HepG2 (cell line): ENCODE data around the gene INTU. TPM values are rescaled to one million over a fixed set of nuclear protein-coding genes. Genes with fewer than 3 reads are reported as not detected.

Experiments used
- ATM ChIP-seq: fragments of 450-650 bp; IDR thresholded peaks from 2 replicates; pipeline ENCODE4 v1.7.1; 2017; ENCODE audit warnings: mild to moderate bottlenecking, borderline replicate concordance
- CBX5 ChIP-seq: sonication (generic); formaldehyde crosslinking; IDR thresholded peaks from 2 replicates; pipeline ENCODE4 v1.4.0; 2020; ENCODE audit warnings: missing genetic modification reagents, borderline replicate concordance
- HCFC1 ChIP-seq: fragments of 150-350 bp; IDR thresholded peaks from 2 replicates; pipeline ENCODE4 v1.6.1; 2014; ENCODE audit warnings: low read depth, low read length
- JARID2 ChIP-seq: sonication (generic); formaldehyde crosslinking; IDR thresholded peaks from 2 replicates; pipeline ENCODE4 v1.8.1; 2023; ENCODE audit warnings: missing genetic modification reagents, inconsistent platforms; ENCODE audit not compliant: insufficient replicate concordance
- KDM5A ChIP-seq: fragments of 200-600 bp; sonication (generic); IDR thresholded peaks from 2 replicates; pipeline ENCODE4 v1.7.0; 2018; ENCODE audit warnings: antibody characterized with exemption, mild to moderate bottlenecking, low read length, borderline replicate concordance
- MNT ChIP-seq: fragments of 450-650 bp; IDR thresholded peaks from 2 replicates; pipeline ENCODE4 v1.6.1; 2016
- NFATC3 ChIP-seq: sonication (generic); formaldehyde crosslinking; IDR thresholded peaks from 2 replicates; pipeline ENCODE4 v1.5.1; 2020; ENCODE audit warnings: mild to moderate bottlenecking, missing genetic modification reagents
- PCBP1 ChIP-seq: fragments of 200-400 bp; formaldehyde crosslinking; IDR thresholded peaks from 2 replicates; pipeline ENCODE4 v1.6.1; 2017; ENCODE audit warnings: mild to moderate bottlenecking, low read depth, low read length, borderline replicate concordance
- RBAK ChIP-seq: sonication (generic); formaldehyde crosslinking; IDR thresholded peaks from 2 replicates; pipeline ENCODE4 v1.5.1; 2020; ENCODE audit warnings: mild to moderate bottlenecking, missing genetic modification reagents
- THRA ChIP-seq: sonication (generic); formaldehyde crosslinking; IDR thresholded peaks from 2 replicates; pipeline ENCODE4 v1.4.0; 2020; ENCODE audit warnings: missing genetic modification reagents, borderline replicate concordance
- XBP1 ChIP-seq: sonication (generic); formaldehyde crosslinking; IDR thresholded peaks from 2 replicates; pipeline ENCODE4 v1.5.0; 2020; ENCODE audit warnings: missing genetic modification reagents
- ZBTB21 ChIP-seq: sonication (generic); formaldehyde crosslinking; IDR thresholded peaks from 2 replicates; pipeline ENCODE4 v1.4.0; 2020; ENCODE audit warnings: missing genetic modification reagents
- ZGPAT ChIP-seq: IDR thresholded peaks from 2 replicates; pipeline ENCODE4 v1.6.1; 2016; ENCODE audit warnings: mild to moderate bottlenecking
- ZNF232 ChIP-seq: sonication (generic); formaldehyde crosslinking; IDR thresholded peaks from 2 replicates; pipeline ENCODE4 v1.4.0; 2020; ENCODE audit warnings: missing genetic modification reagents, borderline replicate concordance
- ZNF747 ChIP-seq: sonication (generic); formaldehyde crosslinking; IDR thresholded peaks from 2 replicates; pipeline ENCODE4 v1.8.1; 2023; ENCODE audit warnings: missing genetic modification reagents, mild to moderate bottlenecking, borderline replicate concordance
- ZNF782 ChIP-seq: sonication (generic); formaldehyde crosslinking; IDR thresholded peaks from 2 replicates; pipeline ENCODE4 v1.4.0; 2020; ENCODE audit warnings: missing genetic modification reagents, mild to moderate bottlenecking, borderline replicate concordance
- polyA plus RNA-seq, 8 experiments: library from polyadenylated mRNA; depleted of rRNA in 3 of 8; stranded (reverse) in 7 of 8; unstranded in 1 of 8; fragments of >200 nt; fragmentation: Illumina TruSeq in 4 of 8; extraction: Trizol in 4 of 8; gene quantifications; 2 replicates each; pipeline versions ENCODE4 v1.2.1 to v1.2.3, GENCODE V29; 2011 to 2016; ENCODE audit warnings: low read depth in 4 of 8, missing spikeins in 1 of 8, mixed read lengths in 1 of 8; ENCODE audit not compliant: insufficient read depth in 1 of 8
- total RNA-seq, 5 experiments: library from RNA; depleted of rRNA; stranded (reverse); fragments of >200 nt; fragmentation: Illumina TruSeq; extraction: Trizol; gene quantifications; 2 replicates each; pipeline ENCODE4 v1.2.3, GENCODE V29; 2016; ENCODE audit warnings: low read depth in 1 of 5
- TF ChIP-seq, protein P1 (sequence below): sonication (generic); formaldehyde crosslinking; IDR thresholded peaks from 2 replicates; pipeline ENCODE4 v1.5.1; 2020; ENCODE audit warnings: missing genetic modification reagents, mild to moderate bottlenecking, borderline replicate concordance
- TF ChIP-seq, protein P2 (sequence below): sonication (generic); formaldehyde crosslinking; IDR thresholded peaks from 2 replicates; pipeline ENCODE4 v1.9.0; 2021; ENCODE audit warnings: missing genetic modification reagents, borderline replicate concordance

The INTU gene
- total and polyA plus RNA-seq, 2 of the 13 experiments (the other 11 are each of a cell fraction or from before 2014, with no cell fraction given), result 5.3 to 6.2 TPM

- TF ChIP-seq CBX5 (CRISPR knock-in tag) (no peak), JARID2 (CRISPR knock-in tag) (no peak), ZNF782 (CRISPR knock-in tag) (no peak), THRA (CRISPR knock-in tag) (no peak), HCFC1 (0 out of 2 replicates have a peak, but pooled peaks have one; percentile 18), ATM (no peak), ZNF232 (no peak), PCBP1 (no peak), ZNF747 (CRISPR knock-in tag) (no peak), ZGPAT (CRISPR knock-in tag) (peak; percentile 35; the same call in 1 of the 2 replicates), XBP1 (CRISPR knock-in tag) (no peak), ZBTB21 (CRISPR knock-in tag) (no peak), NFATC3 (CRISPR knock-in tag) (no peak), RBAK (no peak), MNT (peak; percentile 57), KDM5A (0 out of 2 replicates have a peak, but pooled peaks have one; percentile 53)
- TF ChIP-seq, protein P1, sequence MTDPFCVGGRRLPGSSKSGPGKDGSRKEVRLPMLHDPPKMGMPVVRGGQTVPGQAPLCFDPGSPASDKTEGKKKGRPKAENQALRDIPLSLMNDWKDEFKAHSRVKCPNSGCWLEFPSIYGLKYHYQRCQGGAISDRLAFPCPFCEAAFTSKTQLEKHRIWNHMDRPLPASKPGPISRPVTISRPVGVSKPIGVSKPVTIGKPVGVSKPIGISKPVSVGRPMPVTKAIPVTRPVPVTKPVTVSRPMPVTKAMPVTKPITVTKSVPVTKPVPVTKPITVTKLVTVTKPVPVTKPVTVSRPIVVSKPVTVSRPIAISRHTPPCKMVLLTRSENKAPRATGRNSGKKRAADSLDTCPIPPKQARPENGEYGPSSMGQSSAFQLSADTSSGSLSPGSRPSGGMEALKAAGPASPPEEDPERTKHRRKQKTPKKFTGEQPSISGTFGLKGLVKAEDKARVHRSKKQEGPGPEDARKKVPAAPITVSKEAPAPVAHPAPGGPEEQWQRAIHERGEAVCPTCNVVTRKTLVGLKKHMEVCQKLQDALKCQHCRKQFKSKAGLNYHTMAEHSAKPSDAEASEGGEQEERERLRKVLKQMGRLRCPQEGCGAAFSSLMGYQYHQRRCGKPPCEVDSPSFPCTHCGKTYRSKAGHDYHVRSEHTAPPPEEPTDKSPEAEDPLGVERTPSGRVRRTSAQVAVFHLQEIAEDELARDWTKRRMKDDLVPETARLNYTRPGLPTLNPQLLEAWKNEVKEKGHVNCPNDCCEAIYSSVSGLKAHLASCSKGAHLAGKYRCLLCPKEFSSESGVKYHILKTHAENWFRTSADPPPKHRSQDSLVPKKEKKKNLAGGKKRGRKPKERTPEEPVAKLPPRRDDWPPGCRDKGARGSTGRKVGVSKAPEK (CRISPR knock-in tag), result no peak
- TF ChIP-seq, protein P2, sequence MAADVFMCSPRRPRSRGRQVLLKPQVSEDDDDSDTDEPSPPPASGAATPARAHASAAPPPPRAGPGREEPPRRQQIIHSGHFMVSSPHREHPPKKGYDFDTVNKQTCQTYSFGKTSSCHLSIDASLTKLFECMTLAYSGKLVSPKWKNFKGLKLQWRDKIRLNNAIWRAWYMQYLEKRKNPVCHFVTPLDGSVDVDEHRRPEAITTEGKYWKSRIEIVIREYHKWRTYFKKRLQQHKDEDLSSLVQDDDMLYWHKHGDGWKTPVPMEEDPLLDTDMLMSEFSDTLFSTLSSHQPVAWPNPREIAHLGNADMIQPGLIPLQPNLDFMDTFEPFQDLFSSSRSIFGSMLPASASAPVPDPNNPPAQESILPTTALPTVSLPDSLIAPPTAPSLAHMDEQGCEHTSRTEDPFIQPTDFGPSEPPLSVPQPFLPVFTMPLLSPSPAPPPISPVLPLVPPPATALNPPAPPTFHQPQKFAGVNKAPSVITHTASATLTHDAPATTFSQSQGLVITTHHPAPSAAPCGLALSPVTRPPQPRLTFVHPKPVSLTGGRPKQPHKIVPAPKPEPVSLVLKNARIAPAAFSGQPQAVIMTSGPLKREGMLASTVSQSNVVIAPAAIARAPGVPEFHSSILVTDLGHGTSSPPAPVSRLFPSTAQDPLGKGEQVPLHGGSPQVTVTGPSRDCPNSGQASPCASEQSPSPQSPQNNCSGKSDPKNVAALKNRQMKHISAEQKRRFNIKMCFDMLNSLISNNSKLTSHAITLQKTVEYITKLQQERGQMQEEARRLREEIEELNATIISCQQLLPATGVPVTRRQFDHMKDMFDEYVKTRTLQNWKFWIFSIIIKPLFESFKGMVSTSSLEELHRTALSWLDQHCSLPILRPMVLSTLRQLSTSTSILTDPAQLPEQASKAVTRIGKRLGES (CRISPR knock-in tag), result no peak
Observed at GRCh38 chr4:127632420-127633403, at the start of gene INTU (continued).
